GM19468 (cell line): Measurements from ENCODE around the gene SLC35B1.

Source experiments
- ATAC-seq: cut with Tn5 transposase; IDR thresholded peaks from one replicate; pipeline ENCODE4 v1.9.1; 2021; ENCODE audit warnings: mild to moderate bottlenecking, moderate library complexity, moderate number of reproducible peaks; ENCODE audit not compliant: unreplicated experiment; ENCODE audit errors: extremely low read depth

The SLC35B1 gene

GRCh38 chr17:49705254-49705653, 2.5 kb downstream of the SLC35B1 start:
- ATAC-seq = no peak

DNA sequence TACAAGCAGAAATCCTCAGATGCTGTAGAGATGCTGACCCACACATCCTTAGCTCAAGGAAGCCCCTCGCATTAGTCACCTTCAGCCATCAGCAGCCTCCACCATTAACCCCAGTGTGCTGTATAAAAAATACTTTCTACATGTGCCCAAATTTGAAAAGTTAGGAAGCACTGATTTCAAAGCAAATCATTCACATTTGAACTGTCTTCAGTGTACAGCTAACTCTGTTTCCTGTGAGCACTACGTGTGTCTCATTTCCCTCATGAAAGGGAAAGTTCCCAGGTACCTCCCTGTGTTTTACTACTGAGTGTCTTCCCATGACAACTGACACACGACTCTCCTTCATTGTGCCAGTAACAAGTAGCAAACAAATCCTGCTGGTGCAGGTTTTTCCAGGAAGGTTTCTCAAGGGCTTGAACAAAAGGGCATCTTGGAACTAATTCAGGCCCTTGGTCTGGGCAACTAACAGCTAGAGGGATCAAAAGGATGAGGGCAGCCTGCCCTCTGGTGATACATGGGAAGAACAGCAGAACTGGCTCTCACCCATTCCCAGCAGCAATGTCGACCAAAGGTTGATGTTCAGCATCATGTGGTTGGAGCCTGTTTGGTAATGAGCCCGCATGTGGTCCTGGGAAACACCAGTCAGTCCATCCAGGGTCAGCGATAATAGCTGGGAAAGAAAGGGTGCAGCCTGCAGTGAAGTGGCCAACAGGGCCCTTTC, 4.0 kb downstream of the SLC35B1 start:
- no peak for ATAC-seq

- no peak for ATAC-seq
Measured at GRCh38 chr17:49700960-49701359, 6.8 kb downstream of the SLC35B1 start.

DNA sequence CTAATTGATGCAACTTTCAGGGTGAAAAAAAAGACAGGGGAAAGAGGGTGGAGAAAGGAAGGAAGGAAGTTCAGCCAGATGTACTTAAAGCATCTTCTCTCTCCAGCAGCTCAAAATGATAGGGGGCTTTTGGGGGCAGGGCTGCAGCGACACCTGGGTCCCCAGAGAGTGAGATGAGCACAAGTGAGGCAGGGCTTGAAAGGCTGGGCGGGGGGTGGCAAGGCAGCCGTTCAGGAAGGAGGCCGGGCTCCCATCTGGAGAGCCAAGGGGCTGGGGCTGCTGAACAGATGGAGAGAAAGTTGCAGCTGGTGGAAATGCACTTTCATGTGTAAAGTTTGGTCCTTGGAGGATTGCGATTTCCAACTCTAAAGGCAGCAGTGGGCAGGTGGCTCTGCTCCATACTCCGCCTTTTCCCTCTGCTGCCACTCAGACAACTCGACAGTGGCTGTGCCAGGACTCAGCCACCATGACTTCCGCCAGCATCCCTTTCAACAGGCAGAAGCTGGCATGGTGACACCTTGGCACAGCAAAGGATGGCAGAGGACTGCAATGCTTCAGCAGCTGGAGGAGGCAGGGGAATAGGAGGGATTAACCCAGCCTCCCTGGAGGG, 7.7 kb downstream of the SLC35B1 start:
- ATAC-seq = no peak

GRCh38 chr17:49698005-49698404, 9.8 kb downstream of the SLC35B1 start:
- ATAC-seq = no peak

DNA sequence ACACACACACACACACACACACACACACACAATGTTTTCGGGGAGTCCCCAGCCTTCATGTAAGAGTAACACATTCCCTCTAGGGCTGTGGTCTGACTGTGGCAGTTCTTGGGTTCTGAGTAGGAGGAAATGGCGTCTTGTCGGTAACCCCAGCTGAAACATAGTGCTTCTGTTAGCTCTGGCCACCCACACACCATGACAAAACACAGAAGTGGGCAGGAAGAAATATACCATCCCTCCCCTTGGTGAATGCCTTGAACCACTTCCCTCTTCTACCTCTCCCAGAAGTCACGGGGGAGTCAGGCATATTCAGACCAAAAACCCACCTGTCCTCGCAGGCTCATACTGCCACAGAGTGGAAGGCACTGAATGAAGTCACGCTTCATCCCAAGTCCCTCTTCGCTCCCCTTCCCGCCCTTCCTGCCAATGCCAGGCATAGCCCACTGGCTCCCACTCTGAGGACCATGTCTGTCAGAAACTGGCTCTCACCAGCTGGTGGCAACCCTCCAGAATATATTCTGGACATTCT, 11.5 kb downstream of the SLC35B1 start:
- no peak for ATAC-seq

- ATAC-seq = no peak
Measured at GRCh38 chr17:49695698-49696232, 12.0 kb downstream of the SLC35B1 start.

- ATAC-seq = no peak
Measured at GRCh38 chr17:49694847-49695697, 12.7 kb downstream of the SLC35B1 start.

DNA sequence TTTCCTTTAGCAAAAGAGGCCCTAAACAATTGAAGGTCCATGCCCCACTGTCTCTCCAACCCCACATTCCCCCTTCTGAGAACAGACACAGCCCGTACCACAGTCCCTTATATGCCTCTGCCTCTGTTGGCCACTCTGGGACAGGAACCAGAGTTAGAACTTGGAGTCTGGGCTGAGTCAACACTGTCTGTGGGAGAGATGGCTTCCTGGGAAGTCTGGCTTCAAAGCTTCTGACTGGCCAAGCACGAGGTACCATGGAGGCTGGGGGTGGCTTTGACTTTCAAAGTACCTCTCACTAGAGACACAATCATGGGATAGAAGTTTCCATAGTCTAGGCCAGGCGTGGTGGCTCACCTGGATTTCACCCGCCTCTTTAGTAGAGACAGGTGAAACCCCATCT, 15.0 kb downstream of the SLC35B1 start:
- ATAC-seq = no peak

DNA sequence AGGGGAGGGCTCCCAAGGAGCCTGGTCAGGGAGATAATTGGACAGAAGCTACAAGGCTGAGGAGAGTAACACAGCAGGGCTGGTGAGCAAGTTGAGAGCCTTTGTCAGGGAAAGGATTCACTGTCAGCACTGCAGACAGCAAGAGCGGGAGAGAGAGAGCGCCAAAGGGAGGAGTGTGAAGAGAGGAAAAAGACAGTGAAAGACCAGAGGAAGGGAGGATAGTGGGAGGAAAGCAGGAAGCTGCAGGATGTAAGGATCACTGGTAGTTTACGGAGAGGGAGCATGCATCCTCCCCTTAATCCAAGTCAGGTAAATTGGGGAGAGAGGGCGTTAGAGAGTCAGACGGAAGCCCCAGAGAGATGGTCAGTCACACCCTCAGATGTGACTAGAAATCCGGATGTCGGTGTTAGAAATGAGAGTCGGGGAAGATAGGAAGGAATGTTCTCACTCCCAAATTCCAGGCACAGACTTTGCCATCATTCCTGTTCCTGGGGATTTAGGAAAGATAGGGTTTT, 16.0 kb downstream of the SLC35B1 start:
- no peak for ATAC-seq

- ATAC-seq = no peak
Measured at GRCh38 chr17:49691086-49691676, 16.6 kb downstream of the SLC35B1 start.

- no peak for ATAC-seq
Measured at GRCh38 chr17:49690256-49690655, 17.5 kb downstream of the SLC35B1 start.

DNA sequence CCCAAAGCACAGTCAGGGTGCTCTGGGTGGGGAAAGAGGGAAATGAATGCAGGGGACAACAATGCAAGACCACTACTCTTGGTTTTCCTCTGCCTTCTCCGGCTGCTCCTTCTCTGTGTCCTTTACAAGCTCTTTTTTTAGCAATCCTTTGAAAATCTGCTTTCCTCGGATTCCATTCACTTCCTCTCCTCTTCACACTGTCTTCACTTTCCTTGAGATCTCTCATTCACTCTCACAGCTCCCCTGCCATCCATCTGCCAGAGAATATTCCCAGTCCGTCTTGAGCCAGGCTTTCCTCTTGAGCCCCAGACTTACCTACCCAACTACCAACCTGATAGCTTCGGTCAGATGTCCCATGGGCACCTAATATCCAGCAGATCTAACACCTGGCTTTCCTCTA, 18.9 kb downstream of the SLC35B1 start:
- ATAC-seq = no peak

DNA sequence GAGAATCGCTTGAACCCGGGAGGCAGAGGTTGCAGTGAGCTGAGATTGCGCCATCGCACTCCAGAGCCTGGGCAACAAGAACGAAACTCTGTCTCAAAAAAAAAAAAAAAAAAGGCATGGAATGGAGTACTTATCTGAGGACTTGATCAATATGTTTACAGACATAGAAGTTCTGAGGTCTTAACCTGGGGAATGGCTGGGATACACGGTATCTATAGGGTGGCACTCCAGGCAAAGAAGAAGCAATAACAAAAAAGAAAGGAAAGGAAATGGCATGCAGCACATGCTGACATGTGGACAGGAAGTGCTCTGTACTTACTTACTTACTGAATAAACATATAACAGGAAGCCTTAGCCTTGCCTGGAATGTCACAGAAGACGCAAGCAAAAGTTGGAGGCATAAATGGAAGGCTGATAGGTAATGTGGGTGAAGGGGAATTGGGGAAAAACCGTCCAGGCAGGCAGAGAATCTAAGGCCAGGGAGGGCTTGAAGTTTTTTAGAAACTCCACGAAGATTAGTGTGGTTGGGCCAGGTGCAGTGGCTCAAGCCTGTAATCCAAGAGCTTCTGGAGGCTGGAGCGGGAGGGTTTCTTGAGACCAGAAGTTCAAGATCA, 19.8 kb downstream of the SLC35B1 start:
- ATAC-seq = no peak

DNA sequence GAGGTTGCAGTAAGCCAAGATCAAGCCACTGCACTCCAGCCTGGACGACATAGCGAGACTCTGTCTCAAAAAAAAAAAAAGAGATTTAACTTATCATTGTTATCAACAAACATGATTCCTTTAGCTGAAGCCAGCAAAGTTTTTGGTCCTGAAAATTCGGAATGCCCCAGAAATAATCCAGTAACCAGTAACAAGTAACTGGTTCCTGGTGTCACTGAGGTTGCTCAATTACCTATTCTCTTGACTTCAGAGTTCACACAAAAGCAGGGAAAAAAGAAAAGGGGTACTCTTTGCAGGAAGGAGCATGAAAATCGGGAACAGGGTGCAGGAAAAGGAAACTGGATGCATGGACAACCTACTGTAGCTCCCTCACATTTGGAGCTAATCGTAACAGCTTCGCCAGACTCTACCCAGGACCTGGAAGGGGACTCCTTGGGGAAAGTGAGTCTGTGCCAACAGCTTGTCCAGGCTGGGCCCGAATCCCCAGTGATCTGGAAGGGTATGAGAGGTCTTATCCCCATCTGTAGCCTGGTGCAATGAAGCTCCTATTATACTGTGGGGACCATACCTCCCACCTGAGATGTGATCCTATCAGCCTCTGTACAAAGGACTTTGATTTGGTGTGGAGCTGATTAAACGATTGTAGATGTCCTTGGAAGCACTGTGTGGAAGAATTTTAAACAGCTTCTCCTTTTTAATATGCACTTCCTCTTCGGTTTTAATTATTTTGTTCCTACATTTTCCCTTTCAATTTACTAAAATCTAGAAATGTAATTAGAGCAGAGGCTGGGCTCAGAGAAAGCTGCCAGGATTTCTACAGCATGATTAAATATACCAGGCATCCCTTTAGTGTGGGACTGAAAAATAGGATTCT, 26.4 kb downstream of the SLC35B1 start:
- ATAC-seq = no peak

DNA sequence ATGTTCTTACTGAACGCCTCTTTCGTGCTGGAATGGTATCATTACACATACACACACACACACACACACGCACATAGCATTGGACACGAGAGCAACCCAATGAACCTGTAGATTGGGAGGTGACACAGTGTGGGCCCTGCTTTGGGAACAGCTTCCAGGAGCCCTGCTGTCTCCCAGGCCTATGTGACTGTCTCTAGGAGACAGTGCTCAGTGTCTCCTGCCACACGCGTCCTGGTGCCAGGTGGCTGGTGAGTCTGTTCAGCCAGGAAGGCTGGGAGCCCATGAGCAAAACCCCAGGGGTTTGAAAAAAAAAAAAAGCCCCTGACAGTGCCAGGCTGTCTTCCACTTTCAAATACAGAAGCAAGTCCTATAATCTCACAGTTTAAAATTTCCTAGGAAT, 27.4 kb downstream of the SLC35B1 start:
- no peak for ATAC-seq

GRCh38 chr17:49677933-49678847, 29.6 kb downstream of the SLC35B1 start, which contains the start of gene SPOP:
Gene SPOP, minus strand, starts transcription at chr17:49678097. Its CDS starts 55,287 bp downstream, at chr17:49622810.
- no peak for ATAC-seq
